Activated CD8-positive, alpha-beta memory T cell treated with anti-CD3 and anti-CD28 coated beads for 4 hours (primary cell): ENCODE results near the gene SNRPE.

ENCODE experiments used
- DNase-seq, 2 donors: peaks; one replicate each; pipeline ENCODE4 v3.0.0-alpha.2; 2020; ENCODE audit warnings: low read depth in 2 of 2

SNRPE gene

DNA sequence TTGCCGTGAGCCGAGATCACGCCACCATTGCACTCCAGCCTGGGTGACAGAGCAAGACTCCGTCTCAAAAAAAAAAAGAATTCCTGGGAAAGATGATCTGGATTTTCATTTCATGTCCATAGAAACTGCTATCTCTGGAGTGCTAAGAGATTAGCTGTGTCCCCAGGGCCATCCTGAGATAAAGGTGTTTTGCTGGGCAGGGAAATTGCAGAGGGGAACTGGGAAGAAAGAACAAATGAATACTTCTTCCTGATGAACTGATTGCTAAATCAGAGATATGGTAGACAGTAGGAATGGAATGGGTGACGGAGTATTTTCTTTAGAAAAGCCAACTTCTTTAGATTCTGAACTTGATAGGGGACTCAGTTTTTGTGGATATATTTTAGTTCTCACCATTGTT is 19.2 kb downstream of the SNRPE start:
- no peak for DNase-seq

- DNase-seq: no peak
Measured at GRCh38 chr1:203888807-203889251, 27.4 kb downstream of the SNRPE start.

GRCh38 chr1:203891950-203892349 is 30.6 kb downstream of the SNRPE start:
- no peak for DNase-seq

DNA sequence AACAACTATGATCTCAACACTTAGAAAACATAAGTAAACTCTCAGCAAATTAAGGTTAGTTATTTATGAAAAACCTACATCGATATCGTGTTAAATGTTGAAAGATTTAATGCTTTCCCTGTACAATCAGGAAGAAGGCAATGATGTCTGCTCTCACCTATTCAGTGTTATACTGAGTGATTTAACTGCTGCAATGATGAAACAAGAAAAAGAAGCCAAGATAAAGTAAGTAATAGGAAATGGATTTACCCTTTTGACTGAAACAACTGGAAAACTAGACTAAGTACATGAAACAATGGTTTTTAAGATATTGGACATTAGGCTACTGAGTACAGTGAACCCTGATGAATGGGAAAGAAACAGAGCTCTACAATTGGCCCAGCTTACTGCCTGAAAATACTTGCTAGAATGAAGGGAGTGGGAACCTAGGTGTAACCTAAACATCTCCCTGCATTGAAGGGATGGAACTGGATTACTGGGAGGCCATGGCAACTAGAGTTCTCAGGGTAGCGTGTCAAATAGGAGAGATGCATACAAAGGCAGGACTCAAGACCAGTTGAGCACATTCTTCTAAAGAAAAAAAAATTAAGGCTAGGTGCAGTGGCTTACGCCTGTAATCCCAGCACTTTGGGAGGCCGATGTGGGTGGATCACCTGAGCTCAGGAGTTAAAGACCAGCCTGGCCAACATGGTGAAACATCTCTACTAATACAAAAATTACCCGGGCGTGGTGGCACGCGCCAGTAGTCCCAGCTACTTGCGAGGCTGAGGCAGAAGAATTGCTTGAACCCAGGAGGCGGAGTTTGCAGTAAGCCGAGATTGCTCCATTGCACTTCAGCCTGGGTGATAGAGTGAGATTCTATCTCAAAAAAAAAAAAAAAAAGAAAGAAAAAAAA is 37.3 kb downstream of the SNRPE start:
- no peak for DNase-seq

DNA sequence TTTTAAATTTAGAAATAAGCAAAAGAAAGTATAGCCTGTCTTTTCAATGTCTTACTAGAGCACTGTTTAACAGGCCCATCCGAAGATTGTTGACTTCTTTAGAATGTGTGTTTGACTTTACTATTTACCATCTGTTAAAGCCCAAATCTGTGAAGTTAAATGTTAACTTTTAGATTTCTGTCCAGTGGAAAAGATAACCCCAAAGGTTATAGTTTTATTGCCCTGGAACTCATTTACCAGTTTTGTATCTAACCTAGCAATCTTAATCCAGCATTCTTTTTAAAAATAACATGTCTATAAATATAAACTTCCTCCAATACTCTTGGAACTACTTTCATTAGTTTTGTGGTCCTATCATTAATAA is 37.9 kb downstream of the SNRPE start:
- no peak for DNase-seq

- no peak for DNase-seq
Measured at GRCh38 chr1:203899869-203900714, 38.7 kb downstream of the SNRPE start.

GRCh38 chr1:203901581-203901980 is 40.2 kb downstream of the SNRPE start:
- DNase-seq: no peak

GRCh38 chr1:203905275-203905674 is 43.9 kb downstream of the SNRPE start:
- no peak for DNase-seq

DNA sequence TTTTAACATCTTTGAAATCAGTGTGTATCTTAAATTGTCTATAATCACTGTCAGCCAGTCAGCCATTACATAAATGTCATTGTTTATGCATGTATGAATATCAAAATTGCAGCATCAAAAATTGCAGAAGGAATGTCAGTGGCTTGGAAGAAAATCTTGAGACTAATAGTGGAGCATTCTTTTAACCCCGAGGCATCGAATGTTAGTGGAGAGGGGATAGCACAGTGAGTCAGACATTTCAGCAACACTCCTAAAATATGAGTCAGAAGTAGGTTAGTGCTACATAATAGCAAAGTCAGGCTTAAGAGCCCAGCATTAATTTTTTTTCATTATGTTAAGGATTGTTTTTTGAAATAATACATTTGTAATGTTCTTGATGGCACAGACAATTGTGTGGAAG is 45.5 kb downstream of the SNRPE start:
- no peak for DNase-seq

DNA sequence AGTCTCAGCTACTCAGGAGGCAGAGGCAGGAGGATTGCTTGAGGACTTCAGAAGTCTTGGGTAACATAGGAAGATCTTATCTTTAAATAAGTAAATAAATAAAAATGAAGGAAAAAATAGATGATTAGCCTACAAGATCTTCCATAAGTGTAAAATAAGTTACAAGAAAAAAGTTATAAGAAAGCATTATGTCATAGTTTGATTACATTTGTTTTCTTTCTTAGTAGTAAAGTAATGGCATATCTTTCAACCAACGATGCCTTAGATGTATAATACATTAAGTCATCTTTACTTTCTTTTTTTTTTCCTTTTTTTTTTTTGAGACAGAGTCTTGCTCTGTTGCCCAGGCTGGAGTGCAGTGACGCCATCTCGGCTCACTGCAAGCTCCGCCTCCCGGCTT is 46.5 kb downstream of the SNRPE start:
- no peak for DNase-seq

DNA sequence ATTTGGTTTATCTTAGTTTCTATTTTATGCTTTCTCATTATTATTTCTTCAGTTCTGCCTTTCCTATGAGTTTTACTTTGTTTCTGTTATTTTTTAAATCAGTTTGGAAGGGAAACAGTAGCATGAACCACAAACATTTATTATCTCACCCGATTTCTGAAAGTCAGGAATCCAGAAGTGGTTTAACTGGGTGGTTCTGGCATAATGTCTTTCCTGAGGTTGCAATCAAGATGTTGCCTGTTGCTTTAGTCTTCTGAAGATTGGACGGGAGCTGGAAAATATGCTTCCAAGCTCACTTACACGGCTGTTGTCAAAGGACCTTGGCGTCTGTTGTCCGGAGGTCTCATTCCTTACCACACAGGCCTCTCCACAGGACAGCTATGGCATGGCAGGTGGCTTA is 50.4 kb downstream of the SNRPE start:
- DNase-seq: no peak

DNA sequence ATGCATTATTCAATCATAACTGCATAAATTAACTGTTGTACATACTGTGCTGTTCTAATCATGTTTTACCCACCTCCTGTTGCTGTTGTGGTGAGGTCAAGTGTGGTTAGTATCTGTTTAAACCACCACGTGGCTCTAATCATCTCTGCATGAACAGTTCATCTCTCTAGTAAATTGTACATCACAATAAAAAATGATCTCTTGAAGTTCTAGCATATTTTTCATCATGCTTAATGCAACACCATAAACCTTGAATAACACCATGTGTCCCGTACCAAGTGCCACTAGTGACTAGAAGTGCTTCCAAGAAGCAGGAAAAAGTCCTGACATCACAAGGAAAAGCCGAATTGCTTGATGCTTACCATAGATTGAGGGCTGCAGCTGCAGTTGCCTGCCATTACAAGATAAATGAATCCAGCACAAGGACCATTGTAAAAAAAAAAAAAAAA is 51.7 kb downstream of the SNRPE start:
- DNase-seq: no peak

GRCh38 chr1:203914292-203914691 is 52.9 kb downstream of the SNRPE start:
- no peak for DNase-seq

GRCh38 chr1:203915811-203916210 is 54.4 kb downstream of the SNRPE start:
- DNase-seq: no peak

DNA sequence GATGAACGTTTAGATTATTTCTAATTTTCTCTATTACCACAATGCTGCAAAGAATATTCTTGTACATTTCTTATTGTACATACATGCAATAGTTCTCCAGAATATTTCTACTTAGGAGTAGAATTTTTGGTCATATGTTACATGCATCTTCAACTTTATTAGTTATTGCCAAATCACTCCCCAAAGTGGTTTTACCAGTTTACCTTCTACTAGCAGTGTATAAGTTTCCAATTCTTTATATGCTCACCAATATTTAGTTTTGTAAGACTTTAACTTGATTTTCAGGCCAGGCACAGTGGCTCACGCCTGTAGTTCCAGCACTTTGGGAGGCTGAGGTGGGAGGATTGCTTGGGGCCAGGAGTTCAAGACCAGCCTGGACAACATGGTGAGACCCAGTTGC is 55.4 kb downstream of the SNRPE start:
- no peak for DNase-seq
